HG02610 (cell line): ENCODE results near the gene ATAD1.
A peak's percentile ranks its signal among the peaks of the same experiment; 100 is the strongest.
"Not testable (repeated sequence)": the region's sequence is repeated elsewhere in the genome, so short reads cannot be mapped to it uniquely, and the experiment has no call there.

Experiments used
- ATAC-seq: cut with Tn5 transposase; IDR thresholded peaks from one replicate; pipeline ENCODE4 v1.9.1; 2021; ENCODE audit warnings: mild to moderate bottlenecking, moderate library complexity; ENCODE audit not compliant: unreplicated experiment

Gene ATAD1

DNA sequence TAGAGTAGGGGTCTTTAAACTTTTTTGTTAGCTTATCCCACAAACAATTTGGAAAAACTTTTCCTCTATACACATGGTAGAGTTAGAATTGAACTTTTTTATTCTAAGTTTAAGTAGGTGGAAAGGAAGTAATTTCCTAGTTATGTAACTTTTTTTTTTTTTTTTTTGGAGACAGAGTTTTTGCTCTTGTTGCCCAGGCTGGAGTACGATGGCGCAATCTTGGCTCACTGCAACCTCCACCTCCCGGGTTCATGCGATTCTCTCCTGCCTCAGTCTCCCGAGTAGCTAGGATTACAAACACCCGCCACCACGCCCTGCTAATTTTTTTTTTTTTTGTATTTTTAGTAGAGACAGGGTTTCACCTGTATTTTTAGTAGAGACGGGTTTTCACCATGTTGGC lies 28.7 kb upstream of the ATAD1 start:
- not testable (repeated sequence) for ATAC-seq

DNA sequence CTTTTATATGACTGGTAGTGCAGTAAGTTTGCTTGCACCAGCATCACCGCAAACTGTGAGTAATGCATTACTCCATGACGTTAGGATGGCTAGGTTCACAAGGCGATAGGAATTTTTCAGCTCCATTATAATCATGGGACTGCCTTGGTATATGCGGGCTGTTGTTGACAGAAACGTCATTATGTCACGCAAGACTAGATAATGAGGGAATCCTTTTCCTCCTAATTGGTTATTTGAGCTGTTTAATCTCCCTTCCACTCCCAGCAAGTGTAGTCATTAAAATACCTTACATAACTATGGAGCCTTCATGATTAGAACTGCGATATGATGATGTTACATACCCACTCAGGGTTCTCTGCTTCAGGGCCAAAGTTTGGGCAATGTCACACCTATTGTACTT lies 28.0 kb upstream of the ATAD1 start:
- no peak for ATAC-seq

DNA sequence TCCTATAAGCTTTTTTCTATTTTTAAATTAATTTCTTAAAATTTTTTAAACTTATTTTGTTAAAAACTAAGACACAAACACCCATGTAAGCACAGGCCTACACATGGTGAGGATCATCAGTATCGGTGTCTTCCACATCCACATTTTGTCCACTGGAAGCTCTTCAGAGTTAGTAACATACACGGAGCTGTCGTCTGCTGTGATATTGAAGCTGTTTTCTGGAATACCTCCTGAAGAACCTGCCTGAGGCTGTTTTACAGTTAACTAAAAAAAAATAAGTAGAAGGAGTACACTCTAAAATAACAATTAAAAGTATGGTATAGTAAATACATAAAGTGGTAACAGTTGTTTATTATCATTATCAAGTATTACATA lies 27.6 kb upstream of the ATAD1 start:
- no peak for ATAC-seq

DNA sequence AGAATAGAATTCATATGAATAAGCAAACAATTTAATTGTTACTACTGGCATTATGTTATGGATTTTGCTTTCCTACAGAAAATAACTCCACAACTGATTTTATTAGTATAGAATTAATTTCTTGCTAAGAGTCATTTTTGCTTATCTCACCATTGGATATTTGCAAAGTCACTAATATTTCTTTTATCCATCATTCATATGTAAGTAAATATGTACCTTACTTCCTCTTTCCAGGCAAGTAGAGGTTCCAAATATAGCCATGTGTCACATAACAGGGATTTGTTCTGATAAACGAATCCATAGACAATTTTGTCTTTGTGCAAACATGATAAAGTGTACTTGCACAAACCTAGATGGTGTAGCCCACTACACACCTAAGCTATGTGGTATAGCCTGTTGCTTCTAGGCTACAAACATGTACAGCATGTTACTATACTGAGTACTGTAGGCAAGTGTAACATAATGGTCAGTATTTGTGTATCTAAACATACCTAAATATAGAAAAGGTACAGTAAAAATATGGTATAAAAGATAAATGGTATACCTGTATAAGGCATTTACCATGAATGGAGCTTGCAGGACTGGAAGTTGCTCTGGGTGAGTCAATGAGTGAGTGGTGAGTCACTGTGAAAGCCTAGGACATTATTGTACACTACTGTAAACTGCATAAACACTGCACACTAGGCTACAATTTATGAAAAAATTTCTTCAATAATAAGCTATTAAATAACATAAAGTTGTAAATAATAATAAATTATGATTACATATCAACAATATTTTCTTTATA lies 27.0 kb upstream of the ATAD1 start:
- peak; percentile 55 for ATAC-seq

DNA sequence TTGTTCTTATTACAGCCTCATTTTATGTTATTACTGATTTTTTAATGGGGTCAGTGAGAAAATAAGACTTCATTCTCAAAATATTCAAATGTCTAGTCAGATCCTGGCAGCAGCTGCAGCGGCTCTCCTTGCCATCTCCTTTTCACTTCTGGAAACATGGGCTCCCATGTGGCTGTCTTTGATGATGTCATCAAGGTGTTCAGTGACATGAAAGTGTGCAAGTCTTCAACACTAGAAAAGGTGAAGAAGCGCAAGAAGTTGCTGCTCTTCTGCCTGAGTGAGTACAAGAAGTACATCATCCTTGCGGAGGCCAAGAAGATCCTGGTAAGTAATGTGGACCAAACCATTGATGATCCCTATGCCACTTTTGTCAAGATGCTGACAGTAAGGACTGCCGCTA lies 25.7 kb upstream of the ATAD1 start:
- no peak for ATAC-seq

DNA sequence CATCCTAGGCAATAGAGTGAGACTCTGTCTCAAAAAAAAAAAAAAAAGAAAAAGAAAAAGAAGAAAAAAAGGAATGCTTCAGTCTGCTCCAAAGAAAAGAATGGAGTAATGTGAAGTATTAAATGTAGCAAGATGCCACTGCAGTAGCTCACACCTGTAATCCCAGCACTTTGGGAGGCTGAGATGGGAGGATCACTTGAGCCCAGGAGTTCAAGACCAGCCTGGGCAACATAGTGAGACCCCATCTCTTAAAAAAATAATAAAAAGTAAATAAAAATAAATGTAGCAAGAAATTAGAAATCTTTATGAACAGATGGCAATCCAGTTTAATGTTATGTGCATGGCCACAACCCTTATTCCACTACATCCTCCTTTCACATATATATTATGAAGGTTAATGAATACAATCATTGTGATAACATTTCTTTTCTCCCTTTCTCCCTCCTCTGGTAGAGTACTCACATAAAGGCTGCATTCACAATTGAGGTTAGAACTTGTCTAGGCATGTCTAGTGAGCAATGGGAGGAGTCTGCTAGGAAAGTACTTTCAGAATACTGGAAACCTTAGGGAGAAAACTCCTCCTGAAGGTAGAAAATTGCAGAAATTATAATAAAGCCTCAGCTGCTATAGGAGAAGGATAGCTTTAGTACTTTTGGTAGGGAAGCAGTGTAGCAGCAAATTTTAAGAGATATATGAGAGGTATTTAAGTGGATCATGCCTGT lies 24.9 kb upstream of the ATAD1 start:
- no peak for ATAC-seq

DNA sequence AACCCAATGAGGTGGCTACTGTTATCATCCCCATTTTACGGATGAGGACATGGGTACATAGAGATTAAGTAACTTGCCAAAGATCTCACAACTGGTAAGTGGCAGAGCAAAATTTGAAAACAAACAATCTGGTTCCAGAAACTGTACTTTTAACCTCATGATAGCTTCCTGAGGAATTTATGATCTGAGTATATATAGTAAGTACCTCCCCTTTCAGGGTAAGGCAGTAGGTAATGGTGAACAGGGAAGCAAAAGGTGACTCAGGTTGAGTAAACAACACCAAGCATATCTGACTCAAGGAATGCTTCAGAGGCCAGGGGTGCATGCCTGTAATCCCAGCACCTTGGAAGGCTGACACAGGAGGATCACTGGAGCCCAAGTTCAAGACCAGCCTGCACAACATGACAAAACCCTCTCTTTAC lies 24.2 kb upstream of the ATAD1 start:
- no peak for ATAC-seq

DNA sequence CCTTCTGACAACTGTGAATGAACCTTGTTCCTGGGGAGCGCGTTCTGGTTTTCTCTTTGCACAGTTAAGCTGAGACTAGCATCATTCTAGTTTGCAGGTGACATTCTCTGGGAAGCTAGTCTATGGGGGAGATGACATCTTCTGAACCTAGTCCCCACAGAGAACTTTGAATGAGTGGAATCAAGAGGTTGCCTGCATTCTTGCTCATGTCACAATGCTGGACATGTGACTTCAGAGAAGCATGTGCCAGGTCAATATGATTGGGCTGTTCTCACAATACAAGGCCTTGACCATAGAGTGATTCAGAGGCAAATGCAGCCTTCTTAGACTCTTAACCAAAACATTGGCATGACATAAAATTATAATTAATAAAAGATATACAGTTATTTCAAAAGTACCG lies 23.2 kb upstream of the ATAD1 start:
- ATAC-seq = no peak

DNA sequence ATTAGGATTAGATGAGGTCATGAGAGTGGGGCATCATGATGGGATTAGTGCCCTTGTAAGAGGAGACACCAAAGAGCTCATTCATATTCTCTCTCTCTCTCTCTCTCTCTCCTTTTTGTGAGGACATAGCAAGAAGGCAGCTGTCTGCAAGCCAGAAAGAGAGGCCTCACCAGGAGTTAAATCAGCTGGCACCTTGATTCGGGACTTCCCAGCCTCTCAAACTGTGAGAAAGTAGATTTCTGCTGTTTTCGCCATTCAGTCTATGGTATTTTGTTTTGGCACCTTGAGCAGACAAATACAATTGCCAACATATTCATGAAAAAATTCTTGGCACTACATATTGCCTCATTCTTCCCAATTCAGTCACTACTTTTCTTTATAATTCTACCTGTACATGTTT lies 20.6 kb upstream of the ATAD1 start:
- no peak for ATAC-seq

DNA sequence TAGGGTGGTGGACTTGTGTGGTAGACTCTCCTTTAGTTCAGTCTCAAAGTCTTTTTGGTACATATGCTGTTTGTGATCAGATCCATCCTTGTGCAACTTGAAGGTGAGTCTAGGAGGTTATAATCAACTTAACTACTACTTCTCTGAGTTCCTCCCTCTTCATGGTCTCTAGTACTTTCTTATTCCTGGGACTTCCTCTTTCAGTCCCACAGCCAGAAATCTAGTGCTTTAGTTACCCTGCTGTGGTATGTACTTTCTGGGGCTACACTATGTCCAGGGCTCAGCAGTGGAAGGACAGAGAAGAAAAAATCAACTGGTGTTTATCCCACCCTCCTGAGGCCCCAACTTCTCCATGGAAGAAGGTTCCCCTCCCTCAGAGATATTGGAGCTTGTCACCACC lies 19.4 kb upstream of the ATAD1 start:
- no peak for ATAC-seq

DNA sequence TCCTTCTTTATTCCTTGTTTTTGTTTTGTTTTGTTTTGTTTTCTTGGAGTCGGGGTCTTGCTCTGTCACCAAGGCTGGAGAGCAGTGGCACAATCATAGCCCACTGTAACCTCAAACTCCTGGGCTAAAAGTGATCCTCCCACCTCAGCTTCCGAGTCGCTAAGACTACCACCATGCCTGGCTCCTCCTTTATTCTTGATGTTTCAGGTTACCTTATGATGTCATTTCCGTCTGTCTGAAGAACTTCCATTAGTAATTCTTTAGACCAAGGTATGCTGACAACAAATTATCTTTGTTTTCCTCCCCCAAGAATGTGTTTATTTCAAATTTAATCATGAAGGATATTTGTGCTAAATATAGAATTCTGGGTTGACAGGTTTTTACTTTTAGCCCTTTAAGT lies 18.1 kb upstream of the ATAD1 start:
- ATAC-seq = no peak

DNA sequence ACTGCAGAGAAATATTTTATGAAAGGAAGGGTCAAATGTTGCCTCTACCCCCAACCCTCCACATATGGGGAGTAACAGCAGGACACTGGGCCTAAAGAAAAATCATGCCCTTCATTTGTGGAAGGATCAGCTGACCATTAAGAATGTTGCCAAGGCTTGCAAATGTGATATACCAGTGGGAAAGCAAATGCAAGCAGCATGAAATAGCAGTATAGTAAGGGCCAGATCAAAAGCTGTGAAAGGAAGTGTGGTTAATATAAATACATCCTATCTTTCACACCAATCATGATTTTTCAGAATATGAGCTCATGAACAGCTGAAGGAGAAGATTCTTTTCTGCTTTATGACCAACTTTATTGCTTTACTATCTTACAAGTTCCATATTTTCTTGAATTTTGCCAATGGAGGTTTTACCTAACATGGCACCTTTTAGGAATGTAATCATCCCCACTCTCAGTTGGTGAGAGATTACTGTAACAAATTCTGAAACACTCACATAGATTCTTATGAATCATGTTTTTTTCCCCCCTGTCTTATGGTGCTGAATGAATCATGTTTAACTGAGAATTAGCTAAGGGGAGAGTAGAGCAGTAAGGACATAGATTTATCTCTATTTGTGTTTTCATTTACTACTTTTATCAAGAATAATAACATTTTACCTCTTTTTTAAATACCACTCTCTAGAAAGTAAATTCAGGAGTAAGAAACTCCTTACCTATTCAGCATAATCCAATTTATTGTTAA lies 12.1 kb upstream of the ATAD1 start:
- ATAC-seq = no peak

DNA sequence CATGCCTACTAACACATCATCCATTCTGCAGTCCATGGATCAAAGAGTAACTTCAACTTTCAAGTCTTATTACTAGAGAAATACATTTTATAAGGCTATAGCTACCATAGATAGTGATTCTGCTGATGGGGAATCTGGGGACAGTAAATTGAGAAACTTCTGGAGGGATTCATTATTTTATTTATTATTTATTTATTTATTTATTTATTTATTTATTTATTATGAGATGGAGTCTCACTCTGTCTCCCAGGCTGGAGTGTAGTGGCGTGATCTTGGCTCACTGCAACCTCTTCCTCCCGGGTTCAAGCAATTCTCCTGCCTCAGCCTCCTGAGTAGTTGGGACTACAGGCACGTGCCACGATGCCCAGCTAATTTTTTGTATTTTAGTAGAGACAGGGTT lies 11.0 kb upstream of the ATAD1 start:
- ATAC-seq = not testable (repeated sequence)

DNA sequence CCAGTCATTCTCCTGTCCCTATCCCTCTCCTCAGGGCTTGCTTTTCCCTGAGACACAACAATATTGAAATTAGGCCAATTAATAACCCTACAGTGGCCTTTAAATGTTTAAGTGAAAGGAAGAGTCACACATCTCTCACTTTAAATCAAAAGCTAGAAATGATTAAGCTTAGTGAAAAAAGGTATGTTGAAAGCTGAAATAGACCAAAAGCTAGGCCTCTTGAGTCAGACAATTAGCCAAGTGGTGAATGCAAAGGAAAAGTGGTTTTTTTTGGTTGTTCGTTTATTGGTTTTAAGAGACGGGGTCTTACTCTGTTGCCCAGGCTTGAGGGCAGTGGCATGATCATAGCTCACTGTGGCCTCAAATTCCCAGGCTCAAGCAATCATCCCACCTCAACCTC lies 9.7 kb upstream of the ATAD1 start:
- no peak for ATAC-seq

DNA sequence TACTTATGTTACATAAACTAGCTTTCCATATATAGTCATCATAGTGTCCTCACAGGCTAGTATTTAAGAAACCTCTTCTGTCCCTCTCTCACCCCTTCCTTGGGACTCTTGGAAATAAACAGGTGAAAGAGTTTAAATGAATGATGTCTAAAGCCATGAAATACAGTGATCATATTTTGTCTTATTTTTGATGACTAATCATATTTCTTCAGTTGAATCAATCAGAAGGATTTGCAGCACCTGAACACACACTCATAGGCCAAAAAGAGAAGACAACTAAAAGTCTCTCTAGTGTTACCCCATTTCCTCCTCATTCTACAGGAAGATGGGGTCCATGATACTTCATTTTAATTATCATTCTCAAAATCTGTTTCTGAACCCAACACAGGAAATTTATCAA lies 8.6 kb upstream of the ATAD1 start:
- ATAC-seq = no peak

DNA sequence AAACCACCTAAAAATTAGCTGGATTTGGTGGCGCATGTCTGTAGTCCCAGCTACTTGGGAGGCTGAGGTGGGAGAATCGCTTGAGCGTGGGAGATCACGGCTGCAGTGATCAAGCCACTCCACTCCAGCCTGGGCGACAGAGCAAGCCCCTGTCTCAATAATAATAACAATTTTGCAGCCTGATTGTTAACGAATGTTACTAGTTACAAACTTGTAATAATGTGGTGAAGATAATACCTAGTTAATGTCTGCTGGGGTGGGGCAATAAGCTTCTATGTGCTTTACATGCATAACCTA lies 1.2 kb upstream of the ATAD1 start:
- no peak for ATAC-seq

DNA sequence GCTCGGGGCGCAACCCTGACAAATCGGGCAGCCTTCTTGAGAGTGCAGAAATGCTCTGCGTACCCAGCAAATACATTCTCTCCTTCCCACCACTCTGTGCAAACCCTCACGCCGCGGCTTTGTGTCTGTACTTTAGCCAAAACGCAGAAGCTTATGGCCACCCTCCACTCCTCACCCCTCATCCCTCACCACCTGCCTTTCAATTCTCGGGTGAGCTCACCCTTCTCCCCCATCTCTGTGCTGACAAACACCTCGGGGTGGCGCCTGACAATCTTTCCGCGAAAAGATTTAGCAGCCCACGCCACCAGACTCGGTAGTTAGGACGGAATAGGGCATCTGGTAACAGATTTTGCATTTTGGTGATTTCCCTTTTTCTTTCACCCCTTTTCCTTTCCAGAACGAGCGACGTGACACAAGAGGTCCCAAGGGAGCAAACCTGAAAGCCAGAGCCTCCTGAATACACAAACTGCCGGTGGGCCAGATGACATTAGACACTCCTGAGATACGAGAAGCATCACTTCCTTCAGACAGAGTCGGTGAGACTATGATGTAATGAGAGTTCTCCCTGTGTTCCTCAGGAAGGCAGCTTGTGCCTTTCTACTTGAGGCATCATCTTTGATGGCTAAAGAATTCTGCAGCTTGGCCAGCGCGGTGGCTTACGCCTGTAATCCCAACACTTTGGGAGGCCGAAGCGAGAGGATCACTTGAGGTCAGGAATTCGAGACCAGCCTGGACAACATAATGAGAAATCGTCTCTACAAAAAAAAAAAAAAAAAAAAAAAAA lies 671 bp upstream of the ATAD1 start:
- peak; percentile 43 for ATAC-seq

DNA sequence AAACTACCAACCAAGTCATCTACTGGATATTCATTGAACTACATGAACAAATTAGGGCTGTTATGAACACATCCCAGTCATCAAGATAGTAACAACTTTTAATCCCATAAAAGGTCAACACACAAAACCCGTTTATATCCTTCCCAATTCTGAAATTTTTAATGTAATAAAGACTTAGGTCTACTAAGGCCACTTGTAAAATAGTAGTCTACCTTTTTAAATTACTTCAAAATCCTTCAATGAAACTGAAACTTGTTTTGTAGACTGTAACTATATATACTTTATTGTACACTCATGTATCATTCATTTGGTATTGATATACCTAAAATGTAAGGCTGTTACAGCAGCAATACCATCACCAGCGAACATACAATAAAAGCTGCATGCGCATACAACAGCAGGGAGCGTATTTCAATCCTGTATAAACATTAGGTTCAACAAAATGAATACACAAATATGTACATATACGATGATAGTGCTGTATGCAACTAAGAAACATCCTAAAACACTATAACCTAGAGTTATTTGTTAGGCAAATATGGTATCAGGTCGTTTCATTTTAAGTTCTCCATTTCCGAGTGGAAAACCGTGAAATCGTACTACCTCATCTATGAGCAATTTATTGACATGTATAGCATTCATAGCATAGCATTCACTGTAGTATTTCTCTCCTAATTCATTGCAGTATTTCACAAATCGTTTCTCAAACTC lies 973 bp downstream of the ATAD1 start:
- ATAC-seq = no peak

DNA sequence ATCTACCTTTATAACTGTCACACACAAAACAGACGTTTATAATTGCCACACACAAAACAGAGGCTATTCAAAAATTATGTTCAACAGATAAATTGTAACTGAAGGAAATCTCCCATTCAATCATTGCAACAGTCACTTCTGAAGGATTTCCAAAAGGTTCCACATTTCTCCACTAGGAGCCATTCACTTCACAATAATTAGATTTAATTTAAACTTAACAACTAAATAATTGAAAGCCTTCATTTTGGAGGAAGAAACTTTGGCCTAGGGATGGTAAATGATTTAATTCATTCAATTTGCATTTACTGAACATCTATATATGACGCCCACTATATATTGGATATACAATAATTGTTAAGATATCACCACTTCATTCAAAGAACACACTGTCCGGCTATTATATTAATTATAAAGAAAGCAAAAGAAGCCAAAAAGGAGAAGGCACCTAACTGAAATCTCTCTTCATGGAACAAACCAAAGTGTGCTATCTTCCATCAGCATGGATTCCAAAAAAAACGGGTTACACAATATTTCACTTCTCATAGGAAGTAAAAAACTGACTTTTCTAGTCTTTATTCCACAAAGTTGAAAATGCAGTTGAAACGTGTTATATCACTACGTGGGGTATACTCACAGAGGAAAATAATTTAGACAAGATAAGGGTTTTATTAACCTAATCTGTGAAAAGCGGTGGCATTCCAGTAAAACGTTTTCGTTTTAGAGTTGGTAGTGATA lies 1.7 kb downstream of the ATAD1 start:
- ATAC-seq = no peak

DNA sequence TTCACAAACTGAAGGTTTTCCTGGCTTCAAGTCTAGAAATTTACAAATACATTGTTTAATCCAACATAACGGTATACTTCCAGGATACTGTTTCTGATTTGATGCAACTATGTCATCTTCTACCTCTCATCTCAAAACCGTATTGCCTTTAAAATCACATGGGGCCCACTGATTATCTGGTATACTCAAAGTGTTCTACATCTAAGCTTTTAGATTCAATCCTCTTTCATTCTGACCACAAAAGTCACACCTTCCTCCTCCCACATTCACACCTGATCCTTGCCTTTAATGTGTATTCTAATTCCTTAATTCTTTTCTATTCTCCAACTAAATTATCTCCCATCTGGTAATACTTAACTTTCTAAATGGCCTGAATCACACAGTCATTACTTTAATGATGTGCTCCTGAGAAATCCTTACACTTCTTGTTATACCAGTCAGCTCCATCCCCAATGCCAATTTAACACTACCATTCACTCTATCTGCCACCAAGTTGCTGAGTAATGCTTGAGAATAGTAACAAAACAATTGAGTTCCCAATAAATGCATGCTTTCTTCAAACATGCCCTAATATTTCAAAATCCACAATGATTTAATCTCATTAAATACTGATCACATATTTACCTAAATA lies 13.0 kb downstream of the ATAD1 start:
- ATAC-seq = no peak
